ENCODE measurements around the gene BICRA.

DNA sequence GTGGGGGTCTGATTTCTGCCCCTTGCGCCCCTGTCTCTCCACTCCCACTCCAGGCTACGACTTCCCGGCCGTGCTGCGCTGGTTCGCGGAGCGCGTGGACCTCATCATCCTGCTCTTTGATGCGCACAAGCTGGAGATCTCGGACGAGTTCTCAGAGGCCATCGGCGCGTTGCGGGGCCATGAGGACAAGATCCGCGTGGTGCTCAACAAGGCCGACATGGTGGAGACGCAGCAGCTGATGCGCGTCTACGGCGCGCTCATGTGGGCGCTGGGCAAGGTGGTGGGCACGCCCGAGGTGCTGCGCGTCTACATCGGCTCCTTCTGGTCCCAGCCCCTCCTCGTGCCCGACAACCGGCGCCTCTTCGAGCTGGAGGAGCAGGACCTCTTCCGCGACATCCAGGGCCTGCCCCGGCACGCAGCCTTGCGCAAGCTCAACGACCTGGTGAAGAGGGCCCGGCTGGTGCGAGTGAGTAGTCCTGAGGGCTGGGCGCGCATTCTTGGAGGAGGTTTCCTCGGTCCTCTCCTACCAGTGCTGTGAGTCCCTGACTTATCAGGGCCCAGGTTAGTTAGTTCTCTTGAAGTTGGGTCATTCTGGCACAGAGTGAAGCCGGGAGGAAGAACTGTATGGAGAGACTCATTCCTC lies 116.9 kb downstream of the BICRA start:
- TF ChIP-seq, protein P1, sequence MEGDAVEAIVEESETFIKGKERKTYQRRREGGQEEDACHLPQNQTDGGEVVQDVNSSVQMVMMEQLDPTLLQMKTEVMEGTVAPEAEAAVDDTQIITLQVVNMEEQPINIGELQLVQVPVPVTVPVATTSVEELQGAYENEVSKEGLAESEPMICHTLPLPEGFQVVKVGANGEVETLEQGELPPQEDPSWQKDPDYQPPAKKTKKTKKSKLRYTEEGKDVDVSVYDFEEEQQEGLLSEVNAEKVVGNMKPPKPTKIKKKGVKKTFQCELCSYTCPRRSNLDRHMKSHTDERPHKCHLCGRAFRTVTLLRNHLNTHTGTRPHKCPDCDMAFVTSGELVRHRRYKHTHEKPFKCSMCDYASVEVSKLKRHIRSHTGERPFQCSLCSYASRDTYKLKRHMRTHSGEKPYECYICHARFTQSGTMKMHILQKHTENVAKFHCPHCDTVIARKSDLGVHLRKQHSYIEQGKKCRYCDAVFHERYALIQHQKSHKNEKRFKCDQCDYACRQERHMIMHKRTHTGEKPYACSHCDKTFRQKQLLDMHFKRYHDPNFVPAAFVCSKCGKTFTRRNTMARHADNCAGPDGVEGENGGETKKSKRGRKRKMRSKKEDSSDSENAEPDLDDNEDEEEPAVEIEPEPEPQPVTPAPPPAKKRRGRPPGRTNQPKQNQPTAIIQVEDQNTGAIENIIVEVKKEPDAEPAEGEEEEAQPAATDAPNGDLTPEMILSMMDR (IDR thresholded peaks at IDR 0.05), result no peak
- TF ChIP-seq POLR2A (IDR thresholded peaks at IDR 0.05), result no peak

All from testis (tissue), 2 donors.